Nephron progenitor cell (in vitro differentiated cells): Measurements from ENCODE around the gene CACNA1D.

Source experiments
- DNase-seq: peaks from one replicate; pipeline ENCODE4 v3.0.0; 2021
- H3K27ac Mint-ChIP-seq: 2 replicates; pipeline ENCODE4 v1.8.0; 2021; ENCODE audit warnings: mild to moderate bottlenecking, moderate library complexity, mixed read lengths
- H3K27me3 Mint-ChIP-seq: 2 replicates; pipeline ENCODE4 v1.8.0; 2021; ENCODE audit warnings: mild to moderate bottlenecking, low read depth, mixed read lengths; ENCODE audit not compliant: poor library complexity
- H3K36me3 Mint-ChIP-seq: 2 replicates; pipeline ENCODE4 v1.8.0; 2021; ENCODE audit warnings: low read depth, mixed read lengths
- H3K4me1 Mint-ChIP-seq: 2 replicates; pipeline ENCODE4 v1.8.0; 2021; ENCODE audit warnings: mixed read lengths
- H3K4me3 Mint-ChIP-seq: 2 replicates; pipeline ENCODE4 v1.8.0; 2021; ENCODE audit warnings: mild to moderate bottlenecking, moderate library complexity, mixed read lengths
- H3K9me3 Mint-ChIP-seq: 2 replicates; pipeline ENCODE4 v1.8.0; 2021; ENCODE audit warnings: mild to moderate bottlenecking, moderate library complexity, mixed read lengths
- TF ChIP-seq, protein P1 (sequence below): fragments of 200-600 bp; sonication (generic); IDR thresholded peaks from 2 replicates; pipeline ENCODE4 v1.5.0; 2021; ENCODE audit warnings: antibody characterized with exemption

The CACNA1D gene

DNA sequence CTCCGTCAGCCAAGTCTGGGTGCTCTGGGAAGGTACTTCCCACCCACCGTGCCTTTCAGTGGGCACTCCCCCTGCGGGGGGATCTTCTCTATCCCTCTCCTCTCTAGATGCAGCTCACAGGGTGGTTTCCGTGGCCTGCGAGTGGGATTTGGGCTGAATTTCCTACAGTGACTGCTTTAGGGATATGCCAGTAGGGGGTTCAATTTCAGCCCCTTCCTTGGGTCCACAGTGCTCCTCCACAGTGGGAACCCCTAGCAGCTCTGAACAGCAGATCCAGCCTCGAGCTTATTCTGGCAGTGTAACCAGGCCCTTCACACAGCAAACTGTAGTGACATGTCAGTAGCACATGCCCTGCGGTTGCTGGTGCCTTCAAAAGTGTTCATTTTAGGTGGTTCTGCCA, 196.1 kb downstream of the CACNA1D start:
- Mint-ChIP-seq H3K36me3 (no peaks in the 10 kb centered on the region), H3K4me3 (no peak overlapping the region), H3K9me3 (no peaks in the 10 kb centered on the region), H3K27ac (no peak overlapping the region), H3K4me1 (peaks cover 20% of the 10 kb centered on the region), H3K27me3 (peaks cover 16% of the 10 kb centered on the region)
- no peak for DNase-seq
- TF ChIP-seq, protein P1, sequence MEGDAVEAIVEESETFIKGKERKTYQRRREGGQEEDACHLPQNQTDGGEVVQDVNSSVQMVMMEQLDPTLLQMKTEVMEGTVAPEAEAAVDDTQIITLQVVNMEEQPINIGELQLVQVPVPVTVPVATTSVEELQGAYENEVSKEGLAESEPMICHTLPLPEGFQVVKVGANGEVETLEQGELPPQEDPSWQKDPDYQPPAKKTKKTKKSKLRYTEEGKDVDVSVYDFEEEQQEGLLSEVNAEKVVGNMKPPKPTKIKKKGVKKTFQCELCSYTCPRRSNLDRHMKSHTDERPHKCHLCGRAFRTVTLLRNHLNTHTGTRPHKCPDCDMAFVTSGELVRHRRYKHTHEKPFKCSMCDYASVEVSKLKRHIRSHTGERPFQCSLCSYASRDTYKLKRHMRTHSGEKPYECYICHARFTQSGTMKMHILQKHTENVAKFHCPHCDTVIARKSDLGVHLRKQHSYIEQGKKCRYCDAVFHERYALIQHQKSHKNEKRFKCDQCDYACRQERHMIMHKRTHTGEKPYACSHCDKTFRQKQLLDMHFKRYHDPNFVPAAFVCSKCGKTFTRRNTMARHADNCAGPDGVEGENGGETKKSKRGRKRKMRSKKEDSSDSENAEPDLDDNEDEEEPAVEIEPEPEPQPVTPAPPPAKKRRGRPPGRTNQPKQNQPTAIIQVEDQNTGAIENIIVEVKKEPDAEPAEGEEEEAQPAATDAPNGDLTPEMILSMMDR = no peak

DNA sequence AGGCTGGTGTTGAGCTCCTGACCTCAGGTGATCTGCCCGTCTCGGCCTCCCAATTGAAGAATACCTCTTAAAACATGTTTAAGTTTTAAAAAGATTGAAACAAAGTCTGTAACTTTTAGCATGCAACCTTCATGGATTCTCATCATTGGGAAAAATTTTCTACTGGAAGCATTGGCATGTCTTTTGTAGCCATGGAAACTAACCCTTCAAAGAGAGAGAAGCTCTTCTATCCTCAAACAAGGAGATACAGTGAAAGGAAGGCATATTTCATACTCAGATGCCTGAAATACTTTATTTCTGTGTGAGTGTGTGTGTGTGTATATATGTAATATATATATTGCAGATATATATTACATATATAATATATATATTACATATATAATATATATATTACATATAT, 196.9 kb downstream of the CACNA1D start:
- no peaks in the 10 kb centered on the region for H3K9me3 Mint-ChIP-seq
- no peak overlapping the region for H3K27ac Mint-ChIP-seq
- peaks cover 14% of the 10 kb centered on the region for H3K27me3 Mint-ChIP-seq
- TF ChIP-seq, protein P1 = no peak
- no peaks in the 10 kb centered on the region for H3K36me3 Mint-ChIP-seq
- H3K4me3 Mint-ChIP-seq = no peak overlapping the region
- peaks cover 20% of the 10 kb centered on the region for H3K4me1 Mint-ChIP-seq
- DNase-seq = no peak

DNA sequence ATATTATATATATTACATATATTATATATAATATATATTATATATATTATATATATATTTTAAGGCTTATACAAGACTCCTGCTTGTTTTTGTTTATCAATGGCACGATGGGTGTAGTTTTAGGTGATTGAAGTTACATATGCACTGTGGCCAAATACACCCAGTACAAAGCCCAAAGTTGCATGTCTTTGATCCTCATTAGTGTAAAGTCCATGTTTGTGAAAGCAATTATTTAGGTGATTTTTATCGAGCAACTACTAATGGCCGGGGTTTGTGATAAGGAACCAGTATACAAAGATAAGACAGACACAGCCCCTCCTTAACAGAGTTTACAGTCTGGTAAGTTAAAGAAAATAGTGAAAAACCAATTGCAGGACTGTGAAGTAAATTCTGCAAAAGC, 197.5 kb downstream of the CACNA1D start:
- Mint-ChIP-seq H3K9me3 (no peaks in the 10 kb centered on the region), H3K36me3 (no peaks in the 10 kb centered on the region), H3K4me1 (peaks cover 20% of the 10 kb centered on the region), H3K4me3 (no peak overlapping the region), H3K27ac (no peak overlapping the region), H3K27me3 (peaks cover 11% of the 10 kb centered on the region)
- TF ChIP-seq, protein P1 = no peak
- DNase-seq = no peak

DNA sequence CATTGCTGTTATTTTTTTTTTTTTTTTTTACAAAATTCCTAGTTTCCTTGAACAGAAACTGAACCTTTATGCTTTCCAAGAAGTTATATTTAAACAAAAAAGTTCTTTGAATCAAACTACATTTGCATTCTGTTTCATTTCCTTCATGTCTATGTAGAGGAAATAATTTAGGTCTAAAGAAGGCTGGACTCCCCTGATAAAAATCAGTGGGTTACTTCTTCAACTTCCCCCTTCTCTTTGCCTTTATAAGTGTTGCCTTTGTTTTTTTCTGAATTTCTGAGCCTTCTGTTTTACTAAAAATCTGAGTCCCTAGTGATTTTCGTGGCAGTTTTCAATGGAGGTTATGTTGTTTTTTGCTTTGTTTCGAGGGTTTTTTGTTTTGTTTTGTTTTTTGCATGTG, 199.0 kb downstream of the CACNA1D start:
- TF ChIP-seq, protein P1 = no peak

DNA sequence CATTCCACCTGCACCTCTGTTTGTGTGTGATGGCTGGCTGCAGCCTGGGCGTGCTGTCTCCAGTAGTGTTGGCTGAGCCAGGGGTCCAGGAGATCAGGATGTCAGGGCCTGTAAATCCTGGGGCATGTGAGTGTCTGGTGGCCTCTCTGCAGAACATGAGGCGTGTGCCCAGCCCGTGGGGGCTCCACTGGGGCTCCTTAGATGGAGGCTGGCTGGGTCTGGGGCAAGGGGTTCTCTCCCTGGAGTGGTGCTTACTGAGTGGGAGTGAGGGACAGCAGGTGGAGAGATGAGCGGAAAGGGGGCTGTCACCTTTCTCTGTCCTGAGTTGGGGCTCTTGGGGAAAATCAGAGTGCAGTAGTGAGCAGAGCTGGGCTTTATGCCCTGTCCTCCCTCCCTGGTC, 199.6 kb downstream of the CACNA1D start:
- no peak overlapping the region for H3K4me3 Mint-ChIP-seq
- no peak for DNase-seq
- TF ChIP-seq, protein P1 = no peak
- no peaks in the 10 kb centered on the region for H3K36me3 Mint-ChIP-seq
- H3K27me3 Mint-ChIP-seq = peaks cover 11% of the 10 kb centered on the region
- H3K4me1 Mint-ChIP-seq = peaks cover 16% of the 10 kb centered on the region
- H3K9me3 Mint-ChIP-seq = no peaks in the 10 kb centered on the region
- no peak overlapping the region for H3K27ac Mint-ChIP-seq

More for the DNA sequence above, 199.0 kb downstream of the CACNA1D start:
- Mint-ChIP-seq H3K36me3 (no peaks in the 10 kb centered on the region), H3K9me3 (no peaks in the 10 kb centered on the region), H3K4me3 (no peak overlapping the region), H3K4me1 (peaks cover 20% of the 10 kb centered on the region), H3K27me3 (peaks cover 11% of the 10 kb centered on the region), H3K27ac (no peak overlapping the region)
- no peak for DNase-seq

DNA sequence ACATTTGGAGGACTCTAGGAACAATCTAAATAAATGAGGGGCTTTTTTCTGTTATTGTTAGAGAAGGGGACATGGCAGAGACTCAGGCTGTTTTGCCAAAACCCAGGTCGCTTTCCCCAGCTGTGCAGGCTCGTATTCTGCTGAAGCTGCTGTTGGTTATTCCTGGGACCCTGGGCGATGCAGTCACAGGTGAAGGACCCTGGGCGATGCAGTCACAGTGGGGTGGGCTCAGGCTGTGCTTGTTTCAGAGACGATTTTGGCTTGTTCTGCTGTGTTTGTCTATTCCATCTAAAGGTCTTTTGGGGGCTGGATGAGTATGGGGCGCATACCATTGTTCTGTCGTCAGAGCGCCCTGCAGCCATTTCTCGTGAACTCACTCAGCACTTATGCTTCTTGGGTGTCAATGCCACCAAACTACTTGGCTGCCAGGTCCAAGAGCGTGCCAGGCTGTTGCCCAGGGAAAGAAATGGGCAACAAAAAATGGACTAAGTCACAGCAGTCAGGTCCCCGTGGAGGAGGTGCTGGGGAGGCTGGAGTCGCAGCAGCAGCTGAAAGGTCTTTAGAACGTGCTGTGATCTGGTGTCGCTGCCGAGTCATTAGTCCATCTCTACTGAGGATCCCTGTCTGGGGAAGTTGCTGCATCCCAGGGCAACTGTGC, 200.4 kb downstream of the CACNA1D start:
- TF ChIP-seq, protein P1 = no peak
- no peak overlapping the region for H3K27ac Mint-ChIP-seq
- H3K36me3 Mint-ChIP-seq = no peaks in the 10 kb centered on the region
- H3K9me3 Mint-ChIP-seq = no peaks in the 10 kb centered on the region
- H3K27me3 Mint-ChIP-seq = peaks cover 11% of the 10 kb centered on the region
- H3K4me3 Mint-ChIP-seq = no peak overlapping the region
- no peak for DNase-seq
- peaks cover 12% of the 10 kb centered on the region for H3K4me1 Mint-ChIP-seq
